ENCODE measurements around the gene EMX2. TPM values are rescaled to one million over a fixed set of nuclear protein-coding genes. Genes with fewer than 3 reads are reported as not detected.

Gene EMX2
- 0.25 TPM for polyA plus RNA-seq (2013, experiment 1 of 2)
- 0.76 TPM for polyA plus RNA-seq (2013, experiment 2 of 2)

DNA sequence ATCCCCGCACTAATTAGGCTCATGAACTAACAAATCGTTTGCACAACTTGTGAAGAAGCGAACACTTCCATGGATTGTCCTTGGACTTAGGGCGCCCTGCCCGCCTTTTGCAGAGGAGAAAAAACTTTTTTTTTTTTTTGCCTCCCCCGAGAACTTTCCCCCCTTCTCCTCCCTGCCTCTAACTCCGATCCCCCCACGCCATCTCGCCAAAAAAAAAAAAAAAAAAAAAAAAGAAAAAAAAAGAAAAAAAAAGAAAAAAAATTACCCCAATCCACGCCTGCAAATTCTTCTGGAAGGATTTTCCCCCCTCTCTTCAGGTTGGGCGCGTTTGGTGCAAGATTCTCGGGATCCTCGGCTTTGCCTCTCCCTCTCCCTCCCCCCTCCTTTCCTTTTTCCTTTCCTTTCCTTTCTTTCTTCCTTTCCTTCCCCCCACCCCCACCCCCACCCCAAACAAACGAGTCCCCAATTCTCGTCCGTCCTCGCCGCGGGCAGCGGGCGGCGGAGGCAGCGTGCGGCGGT, at the start of gene EMX2:
Gene EMX2, plus strand, starts transcription at position 41 of the 519 bp plus-strand sequence. CDS start 522 bp downstream, outside the sequence.
- under 1% methylated on average over 22 of the region's 26 CpGs for WGBS
- H3K9me3 ChIP-seq (ENCODE audit: insufficient read depth, low read depth, low read length), result no peaks in the 10 kb centered on the region
- H3K27ac ChIP-seq (ENCODE audit: low read depth, low read length), result no peak within 1 kb of the TSS
- H3K27me3 ChIP-seq (ENCODE audit: insufficient read depth, low read length), result peaks cover 100% of the 10 kb centered on the region
- H3K4me1 ChIP-seq (ENCODE audit: insufficient read depth, low read length), result peaks cover 22% of the 10 kb centered on the region
- peak within 1 kb of the TSS; percentile 48 for H3K4me3 ChIP-seq (ENCODE audit: low read length)
- H3K9ac ChIP-seq (ENCODE audit: low read depth, low read length), result 0 out of 2 replicates have a peak within 1 kb of the TSS, but pooled peaks have one; percentile 15
- H3K36me3 ChIP-seq (ENCODE audit: insufficient read depth, low read length), result no peaks in the 10 kb centered on the region

DNA sequence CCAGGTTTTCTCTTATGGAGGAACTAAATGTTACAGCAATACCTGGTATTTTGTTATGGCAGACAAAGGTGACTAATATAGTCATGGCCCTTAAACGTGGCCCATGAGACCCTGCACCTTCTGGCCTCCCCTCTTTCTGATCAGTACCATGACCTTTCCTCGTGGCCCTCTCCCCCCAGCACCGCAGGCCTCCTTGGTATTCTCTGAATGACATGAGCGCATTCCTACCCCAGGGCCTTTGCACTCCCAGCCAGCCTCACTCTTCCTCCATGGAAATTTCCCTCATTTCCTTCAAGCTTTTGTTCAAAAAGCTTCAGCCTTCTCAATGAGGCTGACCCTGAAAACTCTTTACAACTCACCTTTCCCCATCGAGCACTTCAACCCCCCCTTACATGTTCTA, 46.5 kb upstream of the EMX2 start:
- WGBS, result 59% methylated on average over 5 of the region's 5 CpGs
- Histone ChIP-seq H3K4me1 (ENCODE audit: insufficient read depth, low read length) (peaks cover 4% of the 10 kb centered on the region; the same call in 1 of the 2 replicates), H3K27me3 (ENCODE audit: insufficient read depth, low read length) (peaks cover 17% of the 10 kb centered on the region), H3K36me3 (ENCODE audit: insufficient read depth, low read length) (no peaks in the 10 kb centered on the region), H3K27ac (ENCODE audit: low read depth, low read length) (no peak overlapping the region), H3K9me3 (ENCODE audit: insufficient read depth, low read depth, low read length) (no peaks in the 10 kb centered on the region), H3K4me3 (ENCODE audit: low read length) (no peak overlapping the region), H3K9ac (ENCODE audit: low read depth, low read length) (no peak overlapping the region)

DNA sequence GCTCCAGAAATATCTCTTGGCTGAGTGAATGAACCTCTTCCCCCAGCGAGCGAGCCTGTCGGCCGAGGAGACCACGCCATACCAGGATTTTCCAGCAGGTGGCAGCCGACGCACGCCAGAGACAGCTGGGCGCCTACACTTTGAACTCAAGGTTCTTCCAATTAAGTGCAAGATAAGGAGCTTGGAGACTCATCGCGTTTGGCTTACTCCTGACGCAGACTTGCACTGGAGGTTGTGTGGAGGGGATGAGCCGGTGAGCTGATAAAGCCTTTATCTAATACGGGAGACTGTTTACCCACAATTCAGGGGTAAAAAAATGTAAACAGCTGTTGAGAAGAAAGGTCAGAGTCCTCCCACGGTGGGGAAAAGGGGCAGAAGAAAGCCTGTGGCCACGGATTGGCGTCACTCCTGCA, 45.9 kb upstream of the EMX2 start:
- H3K9ac ChIP-seq (ENCODE audit: low read depth, low read length), result no peak overlapping the region
- no peak overlapping the region for H3K4me3 ChIP-seq (ENCODE audit: low read length)
- peaks cover 4% of the 10 kb centered on the region; the same call in 1 of the 2 replicates for H3K4me1 ChIP-seq (ENCODE audit: insufficient read depth, low read length)
- peaks cover 17% of the 10 kb centered on the region for H3K27me3 ChIP-seq (ENCODE audit: insufficient read depth, low read length)
- no peak overlapping the region for H3K27ac ChIP-seq (ENCODE audit: low read depth, low read length)
- H3K9me3 ChIP-seq (ENCODE audit: insufficient read depth, low read depth, low read length), result no peaks in the 10 kb centered on the region
- WGBS, result 19% methylated on average over 17 of the region's 17 CpGs
- H3K36me3 ChIP-seq (ENCODE audit: insufficient read depth, low read length), result no peaks in the 10 kb centered on the region

DNA sequence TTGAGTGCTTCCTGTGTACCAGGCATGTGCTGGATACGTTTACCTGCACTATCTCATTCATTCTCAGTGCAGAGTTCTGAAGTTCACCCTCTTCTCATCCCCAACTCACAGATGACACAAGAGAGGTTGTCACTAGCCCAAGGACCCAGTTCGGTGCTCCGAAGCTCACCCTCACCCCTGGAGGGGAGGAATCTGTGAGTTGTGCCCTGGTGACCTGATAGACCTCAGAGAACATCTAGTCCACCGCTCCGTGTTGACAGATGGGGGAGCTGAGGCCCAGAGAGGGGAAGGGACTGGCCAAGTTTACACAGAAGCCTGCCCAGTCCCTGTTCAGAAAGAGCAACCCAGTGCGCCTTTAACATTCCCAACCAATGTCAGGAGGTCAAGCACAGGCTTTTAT, 44.8 kb upstream of the EMX2 start:
- 89% methylated on average over 6 of the region's 6 CpGs for WGBS
- peaks cover 6% of the 10 kb centered on the region; the same call in 1 of the 2 replicates for H3K4me1 ChIP-seq (ENCODE audit: insufficient read depth, low read length)
- no peak overlapping the region for H3K4me3 ChIP-seq (ENCODE audit: low read length)
- no peaks in the 10 kb centered on the region for H3K36me3 ChIP-seq (ENCODE audit: insufficient read depth, low read length)
- no peak overlapping the region for H3K9ac ChIP-seq (ENCODE audit: low read depth, low read length)
- H3K9me3 ChIP-seq (ENCODE audit: insufficient read depth, low read depth, low read length), result no peaks in the 10 kb centered on the region
- peaks cover 12% of the 10 kb centered on the region for H3K27me3 ChIP-seq (ENCODE audit: insufficient read depth, low read length)
- no peak overlapping the region for H3K27ac ChIP-seq (ENCODE audit: low read depth, low read length)

DNA sequence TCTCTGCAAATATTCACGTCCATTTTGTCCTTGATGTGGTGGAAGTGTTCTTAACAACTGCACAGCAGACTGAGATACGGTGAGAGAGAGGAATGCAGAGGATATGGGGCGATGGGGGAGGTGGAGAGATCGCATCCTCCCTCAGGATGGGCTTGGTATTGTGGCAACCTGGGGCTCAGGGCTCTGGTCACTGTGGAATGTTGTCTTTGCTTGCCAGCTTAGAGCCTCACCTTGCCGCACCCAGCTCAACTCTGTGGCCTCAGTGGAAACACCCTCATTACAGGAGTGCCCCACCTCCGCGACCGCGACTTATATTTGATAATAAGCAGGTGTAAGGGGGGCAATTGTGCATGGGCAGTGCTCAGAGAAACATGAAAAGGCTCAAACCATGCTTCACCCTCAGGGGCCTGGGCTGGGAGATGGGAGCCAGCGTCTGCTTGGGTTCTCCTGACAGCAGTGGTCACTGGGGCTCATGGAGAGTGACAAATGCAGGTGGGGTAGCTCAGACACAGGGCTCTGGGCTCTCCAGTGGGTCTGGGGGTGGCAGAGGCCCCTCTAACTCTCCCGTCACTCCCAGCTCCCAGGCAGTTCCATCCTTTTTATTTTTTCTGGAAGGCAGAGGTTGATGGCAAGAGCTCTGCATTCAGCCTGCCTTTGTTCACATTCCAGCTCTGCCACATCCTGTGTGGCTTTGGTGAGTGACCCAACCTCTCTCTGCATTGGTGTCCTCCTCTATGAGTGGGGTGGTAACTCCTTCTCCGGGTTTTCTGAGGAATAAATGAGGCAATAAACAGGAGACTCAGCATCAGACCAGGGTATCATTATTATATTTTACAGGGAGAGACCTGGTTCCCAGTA, 43.1 kb upstream of the EMX2 start:
- Histone ChIP-seq H3K36me3 (ENCODE audit: insufficient read depth, low read length) (no peaks in the 10 kb centered on the region), H3K4me1 (ENCODE audit: insufficient read depth, low read length) (peaks cover 9% of the 10 kb centered on the region; the same call in 1 of the 2 replicates), H3K4me3 (ENCODE audit: low read length) (no peak overlapping the region), H3K27ac (ENCODE audit: low read depth, low read length) (no peak overlapping the region), H3K9me3 (ENCODE audit: insufficient read depth, low read depth, low read length) (no peaks in the 10 kb centered on the region), H3K9ac (ENCODE audit: low read depth, low read length) (no peak overlapping the region), H3K27me3 (ENCODE audit: insufficient read depth, low read length) (peaks cover 12% of the 10 kb centered on the region)
- 88% methylated on average over 12 of the region's 12 CpGs for WGBS

DNA sequence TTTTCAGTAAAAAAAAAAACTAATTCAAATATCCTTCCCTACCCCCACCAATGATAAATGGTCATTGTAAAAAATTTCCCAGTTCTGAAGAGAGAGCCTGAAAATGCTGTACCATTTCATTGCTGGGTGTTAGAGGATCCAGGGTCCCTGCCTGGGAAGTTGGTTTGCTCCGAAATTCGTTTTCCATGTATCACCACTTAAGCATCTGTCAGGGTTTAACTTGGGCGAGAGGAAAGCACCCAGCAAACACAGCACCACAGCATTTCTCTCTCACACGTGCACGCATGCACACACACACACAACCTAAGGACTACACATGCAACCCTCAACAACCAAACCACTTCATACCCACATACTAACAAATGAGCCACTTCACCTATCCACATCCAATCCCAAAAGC, 42.1 kb upstream of the EMX2 start:
- peaks cover 12% of the 10 kb centered on the region for H3K27me3 ChIP-seq (ENCODE audit: insufficient read depth, low read length)
- no peak overlapping the region for H3K9ac ChIP-seq (ENCODE audit: low read depth, low read length)
- H3K9me3 ChIP-seq (ENCODE audit: insufficient read depth, low read depth, low read length), result no peaks in the 10 kb centered on the region
- peaks cover 9% of the 10 kb centered on the region; the same call in 1 of the 2 replicates for H3K4me1 ChIP-seq (ENCODE audit: insufficient read depth, low read length)
- H3K4me3 ChIP-seq (ENCODE audit: low read length), result no peak overlapping the region
- H3K27ac ChIP-seq (ENCODE audit: low read depth, low read length), result no peak overlapping the region
- no peaks in the 10 kb centered on the region for H3K36me3 ChIP-seq (ENCODE audit: insufficient read depth, low read length)
- WGBS, result 95% methylated on average over 5 of the region's 5 CpGs

DNA sequence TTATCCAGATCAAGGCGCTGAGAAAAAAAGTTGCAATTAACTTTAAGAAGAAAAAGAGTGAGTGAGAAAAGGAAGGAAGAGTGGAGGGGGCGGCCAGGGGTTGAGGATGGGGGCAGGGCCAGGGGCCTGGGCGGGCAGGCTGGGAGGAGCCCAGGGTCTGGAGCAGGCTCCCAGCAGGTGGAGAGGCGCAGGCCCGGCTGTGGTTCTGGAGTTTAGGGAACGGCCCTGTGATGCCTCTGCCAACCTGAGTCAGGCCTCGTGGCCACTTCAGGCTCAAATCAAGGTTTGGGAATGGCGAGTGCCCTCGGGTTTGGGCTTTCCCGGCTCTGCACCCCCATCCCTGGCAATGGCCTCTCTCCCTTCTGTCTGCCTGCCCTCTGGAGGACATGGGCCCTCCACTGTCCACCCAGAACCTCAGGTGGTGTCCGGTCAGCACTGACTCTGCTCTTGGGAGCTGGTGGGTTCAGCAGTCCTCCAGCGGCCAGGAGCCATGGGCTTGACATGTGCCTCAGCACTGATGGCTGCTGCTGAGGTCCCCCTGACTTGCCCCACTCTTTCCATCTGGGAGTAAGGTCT, 41.0 kb upstream of the EMX2 start:
- 86% methylated on average over 12 of the region's 12 CpGs for WGBS
- no peaks in the 10 kb centered on the region for H3K9me3 ChIP-seq (ENCODE audit: insufficient read depth, low read depth, low read length)
- H3K4me1 ChIP-seq (ENCODE audit: insufficient read depth, low read length), result peaks cover 9% of the 10 kb centered on the region; the same call in 1 of the 2 replicates
- no peak overlapping the region for H3K27ac ChIP-seq (ENCODE audit: low read depth, low read length)
- peaks cover 10% of the 10 kb centered on the region for H3K27me3 ChIP-seq (ENCODE audit: insufficient read depth, low read length)
- no peaks in the 10 kb centered on the region for H3K36me3 ChIP-seq (ENCODE audit: insufficient read depth, low read length)
- no peak overlapping the region for H3K9ac ChIP-seq (ENCODE audit: low read depth, low read length)
- H3K4me3 ChIP-seq (ENCODE audit: low read length), result no peak overlapping the region

DNA sequence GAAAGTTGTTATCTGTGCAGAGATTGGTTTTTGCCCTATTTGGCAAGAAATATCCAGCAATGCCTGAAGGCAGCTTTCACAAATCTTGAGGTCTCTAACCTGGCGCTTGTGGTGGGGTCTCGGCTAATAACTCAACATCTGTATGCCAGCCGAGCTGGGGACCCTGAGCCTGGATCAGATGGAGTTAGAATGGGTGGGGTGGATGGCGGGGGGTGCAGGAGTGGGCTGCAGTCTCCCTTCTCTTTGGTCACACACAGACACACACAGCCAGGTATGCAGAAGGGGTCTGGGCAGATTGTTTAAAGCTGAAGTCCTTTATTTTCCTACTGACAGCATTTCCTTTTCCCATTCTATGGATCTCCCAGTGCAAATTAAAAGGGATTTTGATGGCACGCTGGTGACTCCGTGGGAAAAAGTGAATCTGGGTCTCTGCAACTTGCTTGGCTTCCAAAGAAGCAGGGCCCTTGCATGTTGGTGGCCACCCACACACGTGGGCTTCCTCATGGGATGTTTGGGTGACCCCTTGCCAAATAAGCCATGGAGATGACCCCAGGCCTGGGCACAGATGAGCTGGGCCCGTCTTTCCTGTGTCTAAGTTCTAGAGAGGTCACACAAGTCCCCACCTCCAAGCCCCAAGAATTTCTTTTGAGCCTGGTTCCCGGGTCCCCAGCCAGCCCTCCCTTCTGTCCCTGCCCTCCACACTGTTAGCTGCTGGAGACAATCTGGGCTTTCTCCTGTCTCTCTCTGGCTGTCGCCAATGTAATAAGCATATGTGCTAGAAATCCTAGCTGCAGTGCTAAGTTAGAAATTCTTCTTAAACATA, 39.9 kb upstream of the EMX2 start:
- Histone ChIP-seq H3K27me3 (ENCODE audit: insufficient read depth, low read length) (peaks cover 3% of the 10 kb centered on the region; the same call in 1 of the 2 replicates), H3K9me3 (ENCODE audit: insufficient read depth, low read depth, low read length) (no peaks in the 10 kb centered on the region), H3K4me3 (ENCODE audit: low read length) (no peak overlapping the region), H3K27ac (ENCODE audit: low read depth, low read length) (no peak overlapping the region), H3K36me3 (ENCODE audit: insufficient read depth, low read length) (no peaks in the 10 kb centered on the region), H3K9ac (ENCODE audit: low read depth, low read length) (no peak overlapping the region), H3K4me1 (ENCODE audit: insufficient read depth, low read length) (peaks cover 9% of the 10 kb centered on the region; the same call in 1 of the 2 replicates)
- WGBS, result 92% methylated on average over 9 of the region's 10 CpGs

DNA sequence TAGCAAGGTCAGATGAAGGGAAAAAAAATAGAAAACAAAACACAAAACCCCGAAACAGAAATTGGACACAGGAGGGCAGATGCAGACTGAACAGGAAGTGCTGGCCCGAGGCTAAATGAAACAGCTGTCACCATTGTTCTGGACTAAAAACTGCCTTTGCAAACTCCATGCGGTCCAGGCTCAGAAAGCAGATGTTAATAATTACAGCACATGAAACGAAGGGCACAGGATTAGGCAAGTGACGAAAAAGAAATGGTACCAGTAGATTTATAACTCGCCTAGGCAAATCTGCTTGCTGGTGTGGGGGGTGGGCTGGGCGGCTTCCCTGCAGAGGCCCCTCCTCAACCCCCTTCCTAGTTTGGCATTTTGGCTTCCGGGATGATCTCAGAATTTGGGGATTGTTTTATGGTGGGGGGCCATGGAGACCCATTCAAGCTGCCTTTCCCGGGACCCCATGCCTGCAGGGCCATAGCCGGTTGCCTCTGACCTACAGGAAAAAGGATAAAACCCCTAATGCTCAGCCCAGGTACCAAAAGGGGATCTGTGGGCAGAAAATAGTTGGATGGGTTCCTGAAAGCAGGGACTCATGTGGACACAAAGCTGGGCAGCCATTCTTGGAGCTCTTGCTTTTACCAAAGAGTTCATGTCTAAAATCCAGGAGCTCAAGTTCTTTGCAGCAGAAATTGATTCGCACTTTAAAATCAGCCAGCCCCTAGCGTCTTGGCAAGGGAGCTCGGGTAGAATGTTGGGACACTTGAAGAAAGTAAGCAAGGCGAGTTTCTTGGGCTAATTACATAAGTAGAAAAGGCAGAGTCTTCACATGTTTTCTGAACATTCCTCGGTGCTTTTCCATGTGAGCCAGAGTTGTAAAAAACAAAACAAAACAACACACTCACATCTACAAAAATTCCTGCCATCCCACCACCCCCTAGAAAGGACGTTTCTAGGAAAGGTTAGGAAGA, 39.0 kb upstream of the EMX2 start:
- Histone ChIP-seq H3K9me3 (ENCODE audit: insufficient read depth, low read depth, low read length) (no peaks in the 10 kb centered on the region), H3K27me3 (ENCODE audit: insufficient read depth, low read length) (no peaks in the 10 kb centered on the region; the same call in 1 of the 2 replicates), H3K36me3 (ENCODE audit: insufficient read depth, low read length) (no peaks in the 10 kb centered on the region), H3K27ac (ENCODE audit: low read depth, low read length) (no peak overlapping the region), H3K9ac (ENCODE audit: low read depth, low read length) (no peak overlapping the region), H3K4me1 (ENCODE audit: insufficient read depth, low read length) (peaks cover 9% of the 10 kb centered on the region; the same call in 1 of the 2 replicates), H3K4me3 (ENCODE audit: low read length) (no peak overlapping the region)
- 82% methylated on average over 15 of the region's 16 CpGs for WGBS

DNA sequence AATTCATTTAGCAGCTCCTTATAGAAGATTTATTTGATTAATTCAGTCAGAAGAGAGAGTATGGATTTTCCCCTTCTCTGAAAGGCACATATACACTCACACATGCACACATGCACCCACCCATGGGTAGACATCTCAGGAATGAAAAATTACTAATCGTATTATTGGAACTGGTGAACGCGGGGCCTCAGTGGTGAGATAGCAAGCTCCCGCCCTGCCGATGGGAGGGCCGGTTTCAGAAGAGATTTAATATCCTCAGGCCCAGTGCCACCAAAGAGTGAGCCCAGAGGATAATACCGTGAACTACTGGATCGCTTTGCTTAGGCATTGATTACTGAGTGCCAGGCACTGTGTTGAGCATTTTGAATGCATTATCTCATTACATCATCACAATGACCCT, 38.0 kb upstream of the EMX2 start:
- H3K9ac ChIP-seq (ENCODE audit: low read depth, low read length), result no peak overlapping the region
- no peaks in the 10 kb centered on the region for H3K9me3 ChIP-seq (ENCODE audit: insufficient read depth, low read depth, low read length)
- peaks cover 6% of the 10 kb centered on the region; the same call in 1 of the 2 replicates for H3K4me1 ChIP-seq (ENCODE audit: insufficient read depth, low read length)
- no peaks in the 10 kb centered on the region; the same call in 1 of the 2 replicates for H3K27me3 ChIP-seq (ENCODE audit: insufficient read depth, low read length)
- no peaks in the 10 kb centered on the region for H3K36me3 ChIP-seq (ENCODE audit: insufficient read depth, low read length)
- H3K4me3 ChIP-seq (ENCODE audit: low read length), result no peak overlapping the region
- H3K27ac ChIP-seq (ENCODE audit: low read depth, low read length), result no peak overlapping the region
- 96% methylated on average over 8 of the region's 8 CpGs for WGBS

Data from HUES64 (cell line).